H9 (cell line): ENCODE measurements around the gene SLC48A1. TPM values are rescaled to one million over a fixed set of nuclear protein-coding genes. Genes with fewer than 3 reads are reported as not detected.

Source experiments
- DNase-seq: peaks from one replicate; pipeline ENCODE4 v3.0.0-alpha.2; 2017
- H2AFZ ChIP-seq: one replicate; pipeline ENCODE4 v1.6.1; 2013; ENCODE audit warnings: mild to moderate bottlenecking, low read length, control low read depth, moderate library complexity
- H2AK5ac ChIP-seq: 2 replicates; pipeline ENCODE4 v1.6.1; 2013; ENCODE audit warnings: low read length, control low read depth, mixed read lengths; ENCODE audit not compliant: insufficient read length
- H2BK120ac ChIP-seq: one replicate; pipeline ENCODE4 v1.6.1; 2013; ENCODE audit warnings: low read depth, mild to moderate bottlenecking, low read length, control low read depth, inconsistent platforms; ENCODE audit not compliant: poor library complexity, severe bottlenecking
- H2BK12ac ChIP-seq: 2 replicates; pipeline ENCODE4 v1.6.1; 2013; ENCODE audit warnings: low read length, control low read depth, mixed read lengths, low read depth; ENCODE audit not compliant: insufficient read length
- H2BK15ac ChIP-seq: 2 replicates; pipeline ENCODE4 v1.6.1; 2013; ENCODE audit warnings: low read depth, low read length, control low read depth
- H2BK20ac ChIP-seq: one replicate; pipeline ENCODE4 v1.6.1; 2013; ENCODE audit warnings: low read depth, mild to moderate bottlenecking, low read length, control low read depth, inconsistent platforms; ENCODE audit not compliant: poor library complexity, severe bottlenecking
- H2BK5ac ChIP-seq: 2 replicates; pipeline ENCODE4 v1.6.1; 2013; ENCODE audit warnings: low read length, control low read depth, mixed read lengths; ENCODE audit not compliant: insufficient read length
- H3K14ac ChIP-seq: 2 replicates; pipeline ENCODE4 v1.6.1; 2013; ENCODE audit warnings: low read length, control low read depth; ENCODE audit not compliant: insufficient read depth
- H3K18ac ChIP-seq: 2 replicates; pipeline ENCODE4 v1.6.1; 2013; ENCODE audit warnings: low read depth, mild to moderate bottlenecking, mixed read lengths, low read length, control low read depth; ENCODE audit not compliant: insufficient read length
- H3K23ac ChIP-seq: 2 replicates; pipeline ENCODE4 v1.6.1; 2013; ENCODE audit warnings: low read length, control low read depth, mixed read lengths, low read depth; ENCODE audit not compliant: insufficient read length
- H3K23me2 ChIP-seq: 2 replicates; pipeline ENCODE4 v1.6.1; 2013; ENCODE audit warnings: low read depth, mild to moderate bottlenecking, mixed read lengths, low read length, control low read depth; ENCODE audit not compliant: insufficient read length, poor library complexity, severe bottlenecking
- H3K27ac ChIP-seq: 2 replicates; pipeline ENCODE4 v1.5.1; 2013; ENCODE audit warnings: low read length, control low read depth, mixed read lengths, low read depth; ENCODE audit not compliant: insufficient read length
- H3K27me3 ChIP-seq: 2 replicates; pipeline ENCODE4 v1.6.1; 2013; ENCODE audit warnings: low read length, control low read depth, inconsistent platforms; ENCODE audit not compliant: insufficient read depth
- H3K4ac ChIP-seq: 2 replicates; pipeline ENCODE4 v1.6.1; 2013; ENCODE audit warnings: low read depth, mild to moderate bottlenecking, control low read depth, inconsistent platforms, low read length, moderate library complexity
- H3K4me1 ChIP-seq: 2 replicates; pipeline ENCODE4 v1.6.1; 2013; ENCODE audit warnings: low read length, control low read depth, inconsistent platforms; ENCODE audit not compliant: insufficient read depth
- H3K4me2 ChIP-seq: 2 replicates; pipeline ENCODE4 v1.6.1; 2013; ENCODE audit warnings: low read length, control low read depth, mixed read lengths; ENCODE audit not compliant: insufficient read length, insufficient read depth
- H3K56ac ChIP-seq: 2 replicates; pipeline ENCODE4 v1.6.1; 2013; ENCODE audit warnings: low read depth, mild to moderate bottlenecking, mixed read lengths, low read length, control low read depth; ENCODE audit not compliant: insufficient read length
- H3K79me1 ChIP-seq: 2 replicates; pipeline ENCODE4 v1.6.1; 2013; ENCODE audit warnings: low read depth, mild to moderate bottlenecking, moderate library complexity, low read length, control low read depth, inconsistent platforms; ENCODE audit not compliant: insufficient read depth, poor library complexity, severe bottlenecking
- H3K79me2 ChIP-seq: 2 replicates; pipeline ENCODE4 v1.6.1; 2013; ENCODE audit warnings: low read length, control low read depth, inconsistent platforms; ENCODE audit not compliant: insufficient read depth
- H3K9ac ChIP-seq: 2 replicates; pipeline ENCODE4 v1.6.1; 2013; ENCODE audit warnings: low read length, control low read depth, mixed read lengths; ENCODE audit not compliant: insufficient read length; ENCODE audit errors: extremely low read depth
- H3K9me3 ChIP-seq: one replicate; pipeline ENCODE4 v1.6.1; 2013; ENCODE audit warnings: low read depth, low read length, inconsistent platforms; ENCODE audit not compliant: control insufficient read depth
- H3T11ph ChIP-seq: one replicate; pipeline ENCODE4 v1.6.1; 2013; ENCODE audit warnings: mild to moderate bottlenecking, low read length, control low read depth, inconsistent platforms
- H4K20me1 ChIP-seq: one replicate; pipeline ENCODE4 v1.6.1; 2013; ENCODE audit not compliant: control insufficient read depth, insufficient read length, insufficient read depth
- H4K5ac ChIP-seq: 2 replicates; pipeline ENCODE4 v1.6.1; 2013; ENCODE audit warnings: low read depth, mild to moderate bottlenecking, mixed read lengths, low read length, control low read depth; ENCODE audit not compliant: insufficient read length
- H4K8ac ChIP-seq: replicated peaks from 2 replicates; pipeline ENCODE4 v1.6.1; 2013; ENCODE audit warnings: low read length, control low read depth, mixed read lengths, low read depth; ENCODE audit not compliant: insufficient read length
- H4K91ac ChIP-seq: 2 replicates; pipeline ENCODE4 v1.6.1; 2013; ENCODE audit warnings: low read depth, mild to moderate bottlenecking, moderate library complexity, mixed read lengths, low read length, control low read depth; ENCODE audit not compliant: insufficient read length
- H3K27ac Mint-ChIP-seq, 3 experiments: 2 replicates in 2 of 3; 3 replicates in 1 of 3; pipeline ENCODE4 v1.8.0; 2020 to 2021; ENCODE audit warnings: mixed read lengths in 3 of 3, mild to moderate bottlenecking in 1 of 3, moderate library complexity in 1 of 3
- H3K27me3 Mint-ChIP-seq: 2 replicates; pipeline ENCODE4 v1.8.0; 2021; ENCODE audit warnings: low read depth, mild to moderate bottlenecking, moderate library complexity, mixed read lengths
- H3K36me3 Mint-ChIP-seq, 3 experiments: 2 replicates in 2 of 3; 3 replicates in 1 of 3; pipeline ENCODE4 v1.8.0; 2020 to 2021; ENCODE audit warnings: low read depth in 3 of 3, mixed read lengths in 3 of 3; ENCODE audit not compliant: insufficient read depth in 1 of 3
- H3K4me1 Mint-ChIP-seq, 2 experiments: 2 replicates each; pipeline ENCODE4 v1.8.0; 2020; ENCODE audit warnings: mixed read lengths in 2 of 2
- H3K4me3 Mint-ChIP-seq, 2 experiments: 2 replicates in 1 of 2; 3 replicates in 1 of 2; pipeline ENCODE4 v1.8.0; 2020 to 2021; ENCODE audit warnings: mild to moderate bottlenecking in 2 of 2, mixed read lengths in 2 of 2, moderate library complexity in 1 of 2
- H3K9me3 Mint-ChIP-seq, 2 experiments: 2 replicates in 1 of 2; 3 replicates in 1 of 2; pipeline ENCODE4 v1.8.0; 2020; ENCODE audit warnings: mild to moderate bottlenecking in 2 of 2, mixed read lengths in 2 of 2, moderate library complexity in 1 of 2
- WGBS: extraction: QIAGEN DNeasy Blood & Tissue Kit; methylation state at CpG from one replicate; pipeline ENCODE4 v1.1.7; 2013; ENCODE audit warnings: missing lambda C conversion rate, low lambda C conversion rate, mixed read lengths; ENCODE audit not compliant: insufficient read length; ENCODE audit errors: extremely low coverage; 5-methylcytosine and 5-hydroxymethylcytosine counted together
- total RNA-seq: library from RNA; stranded (reverse); gene quantifications from 2 replicates; pipeline ENCODE4 v1.2.1, GENCODE V29; 2021
- TF ChIP-seq, protein P1 (sequence below): fragments of 200-600 bp; sonication (generic); conservative IDR thresholded peaks from 3 replicates; pipeline ENCODE4 v1.8.0; 2021; ENCODE audit warnings: antibody characterized with exemption, mild to moderate bottlenecking

The SLC48A1 gene
- total RNA-seq, 1 experiment from 2014 or later, result 10.6 TPM

DNA sequence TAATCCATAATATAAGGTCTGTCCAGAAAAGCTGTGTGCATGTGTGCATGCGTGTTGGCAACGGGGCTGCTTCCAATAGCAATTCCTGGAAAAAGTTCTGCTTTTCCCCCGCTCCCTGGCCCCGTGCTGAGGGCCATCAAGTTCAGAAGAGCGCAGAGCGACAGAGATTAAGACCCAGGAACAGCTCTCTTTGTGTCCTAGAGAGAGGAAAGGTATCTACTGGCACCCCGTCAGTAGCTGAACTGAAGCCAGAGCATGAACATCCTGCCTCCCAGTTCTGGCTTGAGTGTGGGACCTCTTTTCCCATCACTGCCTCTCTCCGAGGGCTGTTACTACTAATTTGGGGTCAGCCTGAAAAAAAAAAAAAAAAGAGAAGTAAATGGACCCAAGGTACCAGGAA is 31.1 kb downstream of the SLC48A1 start:
- H3K27me3 ChIP-seq, result no peaks in the 10 kb centered on the region
- H4K91ac ChIP-seq, result no peak overlapping the region
- H2AFZ ChIP-seq, result no peak overlapping the region
- H4K5ac ChIP-seq, result no peak overlapping the region
- no peak overlapping the region for H3K18ac ChIP-seq
- H3K14ac ChIP-seq, result no peak overlapping the region
- no peaks in the 10 kb centered on the region for H3K9me3 ChIP-seq
- Mint-ChIP-seq H3K4me1 (peaks cover 51 to 58% of the 10 kb centered on the region in 2 experiments), H3K9me3 (no peaks in the 10 kb centered on the region), H3K27me3 (no peaks in the 10 kb centered on the region; the same call in 1 of the 2 replicates), H3K4me3 (no peak overlapping the region), H3K27ac (no peak overlapping the region; a peak in 1 of 7 replicates), H3K36me3 (peaks cover 2 to 21% (median 17%) of the 10 kb centered on the region in 3 experiments; a peak in 6 of 7 replicates)
- no peak for DNase-seq
- no peak overlapping the region for H2AK5ac ChIP-seq
- H3K4ac ChIP-seq, result no peak overlapping the region
- H3K23me2 ChIP-seq, result no peaks in the 10 kb centered on the region
- H4K20me1 ChIP-seq, result no peaks in the 10 kb centered on the region
- no peak overlapping the region for H3K23ac ChIP-seq
- H3K4me2 ChIP-seq, result no peak overlapping the region
- no peak overlapping the region for H4K8ac ChIP-seq
- no peak overlapping the region for H2BK5ac ChIP-seq
- no peak overlapping the region for H2BK12ac ChIP-seq
- TF ChIP-seq, protein P1, sequence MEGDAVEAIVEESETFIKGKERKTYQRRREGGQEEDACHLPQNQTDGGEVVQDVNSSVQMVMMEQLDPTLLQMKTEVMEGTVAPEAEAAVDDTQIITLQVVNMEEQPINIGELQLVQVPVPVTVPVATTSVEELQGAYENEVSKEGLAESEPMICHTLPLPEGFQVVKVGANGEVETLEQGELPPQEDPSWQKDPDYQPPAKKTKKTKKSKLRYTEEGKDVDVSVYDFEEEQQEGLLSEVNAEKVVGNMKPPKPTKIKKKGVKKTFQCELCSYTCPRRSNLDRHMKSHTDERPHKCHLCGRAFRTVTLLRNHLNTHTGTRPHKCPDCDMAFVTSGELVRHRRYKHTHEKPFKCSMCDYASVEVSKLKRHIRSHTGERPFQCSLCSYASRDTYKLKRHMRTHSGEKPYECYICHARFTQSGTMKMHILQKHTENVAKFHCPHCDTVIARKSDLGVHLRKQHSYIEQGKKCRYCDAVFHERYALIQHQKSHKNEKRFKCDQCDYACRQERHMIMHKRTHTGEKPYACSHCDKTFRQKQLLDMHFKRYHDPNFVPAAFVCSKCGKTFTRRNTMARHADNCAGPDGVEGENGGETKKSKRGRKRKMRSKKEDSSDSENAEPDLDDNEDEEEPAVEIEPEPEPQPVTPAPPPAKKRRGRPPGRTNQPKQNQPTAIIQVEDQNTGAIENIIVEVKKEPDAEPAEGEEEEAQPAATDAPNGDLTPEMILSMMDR, result no peak
- H3K4me1 ChIP-seq, result peaks cover 5% of the 10 kb centered on the region; the same call in 1 of the 2 replicates
- no peak overlapping the region for H2BK120ac ChIP-seq
- no CpG with 5 or more reads among the region's 8 CpGs for WGBS
- H3K56ac ChIP-seq, result no peak overlapping the region
- peaks cover 6% of the 10 kb centered on the region for H3K79me1 ChIP-seq
- no peak overlapping the region for H3K27ac ChIP-seq
- no peak overlapping the region for H3K9ac ChIP-seq
- peaks cover 14% of the 10 kb centered on the region; the same call in 1 of the 2 replicates for H3K79me2 ChIP-seq
- H3T11ph ChIP-seq, result no peak overlapping the region
- no peak overlapping the region for H2BK15ac ChIP-seq
- no peak overlapping the region for H2BK20ac ChIP-seq
